ENCODE data around the gene BDH1.

BDH1 gene

DNA sequence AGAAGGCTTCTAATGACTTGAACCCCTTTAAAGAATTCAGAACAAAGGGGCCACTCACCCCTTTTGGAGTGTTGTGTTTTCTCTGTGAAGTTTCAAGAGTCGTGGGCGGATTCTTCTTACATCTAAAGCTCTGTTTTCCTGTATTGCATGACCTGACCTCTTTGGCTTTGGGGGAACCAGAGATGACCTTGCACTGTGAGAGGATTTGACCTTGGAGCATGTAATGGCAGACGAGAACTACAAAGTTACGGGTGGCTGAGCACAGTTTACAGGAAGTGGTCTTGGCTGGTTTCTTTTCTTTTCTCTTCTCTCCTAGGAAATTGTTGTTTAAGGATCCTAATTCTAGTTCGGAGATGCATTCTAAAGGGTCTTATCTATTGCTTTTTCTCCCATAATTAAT, 6.2 kb upstream of the BDH1 start:
- no peak for DNase-seq (ENCODE audit: low read depth, low spot score)
- Histone ChIP-seq H3K27ac (no peak overlapping the region), H3K9me3 (ENCODE audit: low read depth, low read length) (peaks cover 17% of the 10 kb centered on the region; the same call in 1 of the 2 replicates), H3K4me3 (no peak overlapping the region), H3K36me3 (ENCODE audit: insufficient read depth, low read length) (no peaks in the 10 kb centered on the region), H3K9ac (ENCODE audit: insufficient read length) (no peak overlapping the region)
- TF ChIP-seq POLR2AphosphoS5 (IDR thresholded peaks at IDR 0.05; ENCODE audit: borderline replicate concordance, low read depth, low read length) (no peak), FOXP2 (optimal IDR thresholded peaks at IDR 0.05; ENCODE audit: control extremely low read depth, extremely low read length, insufficient read depth) (no peak), EZH2 (IDR thresholded peaks at IDR 0.05) (no peak)

DNA sequence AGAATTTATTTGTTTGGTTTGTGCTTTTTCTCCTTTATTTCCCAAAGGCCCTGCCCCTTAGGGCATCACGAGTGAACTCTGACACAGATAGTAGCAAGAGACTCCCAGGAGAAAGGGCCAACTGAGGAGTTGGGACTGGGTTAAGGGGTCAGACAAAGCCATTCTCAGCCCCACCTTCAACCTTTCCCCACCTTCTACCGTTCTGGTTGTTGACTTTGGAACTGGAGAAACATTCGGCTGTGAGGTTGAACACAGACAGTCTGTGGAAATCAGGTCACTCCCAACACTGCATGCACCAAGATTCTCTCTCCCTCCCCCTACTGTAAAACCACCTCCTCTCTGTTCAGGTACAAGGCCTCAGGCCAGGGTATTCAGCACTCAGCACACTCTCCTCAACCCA, 3.9 kb upstream of the BDH1 start:
- Histone ChIP-seq H3K36me3 (ENCODE audit: insufficient read depth, low read length) (no peaks in the 10 kb centered on the region), H3K9me3 (ENCODE audit: low read depth, low read length) (peaks cover 11% of the 10 kb centered on the region; the same call in 1 of the 2 replicates), H3K9ac (ENCODE audit: insufficient read length) (no peak overlapping the region), H3K4me3 (no peak overlapping the region), H3K27ac (no peak overlapping the region)
- no peak for DNase-seq (ENCODE audit: low read depth, low spot score)
- no peak for TF ChIP-seq FOXP2 (optimal IDR thresholded peaks at IDR 0.05; ENCODE audit: control extremely low read depth, extremely low read length, insufficient read depth)
- no peak for TF ChIP-seq POLR2AphosphoS5 (IDR thresholded peaks at IDR 0.05; ENCODE audit: borderline replicate concordance, low read depth, low read length)
- no peak for TF ChIP-seq EZH2 (IDR thresholded peaks at IDR 0.05)

DNA sequence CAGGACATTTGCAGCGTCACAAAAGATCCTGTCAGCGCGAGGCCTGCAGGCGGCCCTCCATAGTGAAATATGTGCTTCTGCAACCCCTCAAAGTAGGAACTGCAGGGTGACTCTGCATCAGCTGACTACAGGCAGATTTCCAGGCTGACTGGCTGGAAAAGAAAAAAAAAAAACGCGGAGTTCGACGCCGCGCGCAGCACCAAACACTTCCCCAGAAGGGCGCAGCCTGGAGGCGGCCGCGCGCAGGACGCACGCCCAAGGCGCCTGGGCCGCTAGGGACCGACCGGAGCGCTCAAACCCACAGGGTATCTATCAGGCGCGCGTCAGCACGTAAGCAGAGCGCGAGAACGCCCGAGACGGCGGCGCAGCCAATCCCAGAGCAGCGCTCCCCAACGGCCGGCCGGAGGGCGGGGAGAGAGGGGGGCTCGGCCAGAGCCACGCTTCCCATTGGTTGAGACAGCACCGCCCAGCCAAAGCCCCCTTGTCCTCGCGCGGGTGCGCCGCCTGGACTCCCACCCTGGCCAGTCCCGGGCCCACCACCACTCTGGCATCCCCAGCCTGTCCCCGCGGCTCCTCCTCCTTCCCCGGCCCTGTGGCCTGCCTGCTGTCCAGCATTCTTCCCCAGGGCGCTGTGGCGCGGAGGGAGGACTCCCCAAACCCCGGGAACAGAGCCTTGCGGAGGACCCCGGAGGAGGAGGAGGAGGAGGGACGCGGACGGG, 1.0 kb downstream of the BDH1 start:
- peak overlapping the region; percentile 62 for H3K27ac ChIP-seq
- DNase-seq (ENCODE audit: low read depth, low spot score), result peak; percentile 73
- H3K9ac ChIP-seq (ENCODE audit: insufficient read length), result peak overlapping the region; percentile 85
- no peaks in the 10 kb centered on the region for H3K36me3 ChIP-seq (ENCODE audit: insufficient read depth, low read length)
- H3K4me3 ChIP-seq, result peak overlapping the region; percentile 95
- H3K9me3 ChIP-seq (ENCODE audit: low read depth, low read length), result no peaks in the 10 kb centered on the region
- TF ChIP-seq EZH2 (IDR thresholded peaks at IDR 0.05) (no peak), FOXP2 (optimal IDR thresholded peaks at IDR 0.05; ENCODE audit: control extremely low read depth, extremely low read length, insufficient read depth) (no peak), POLR2AphosphoS5 (IDR thresholded peaks at IDR 0.05; ENCODE audit: borderline replicate concordance, low read depth, low read length) (peak; percentile 66)

- H3K36me3 ChIP-seq (ENCODE audit: insufficient read depth, low read length), result no peaks in the 10 kb centered on the region
- peak overlapping the region; percentile 62 for H3K27ac ChIP-seq
- H3K4me3 ChIP-seq, result peak overlapping the region; percentile 95
- no peak for DNase-seq (ENCODE audit: low read depth, low spot score)
- no peaks in the 10 kb centered on the region for H3K9me3 ChIP-seq (ENCODE audit: low read depth, low read length)
- TF ChIP-seq FOXP2 (optimal IDR thresholded peaks at IDR 0.05; ENCODE audit: control extremely low read depth, extremely low read length, insufficient read depth) (no peak), EZH2 (IDR thresholded peaks at IDR 0.05) (no peak), POLR2AphosphoS5 (IDR thresholded peaks at IDR 0.05; ENCODE audit: borderline replicate concordance, low read depth, low read length) (no peak)
- peak overlapping the region; percentile 58 for H3K9ac ChIP-seq (ENCODE audit: insufficient read length)
Measured at GRCh38 chr3:197554196-197554561, 1.6 kb downstream of the BDH1 start.

DNA sequence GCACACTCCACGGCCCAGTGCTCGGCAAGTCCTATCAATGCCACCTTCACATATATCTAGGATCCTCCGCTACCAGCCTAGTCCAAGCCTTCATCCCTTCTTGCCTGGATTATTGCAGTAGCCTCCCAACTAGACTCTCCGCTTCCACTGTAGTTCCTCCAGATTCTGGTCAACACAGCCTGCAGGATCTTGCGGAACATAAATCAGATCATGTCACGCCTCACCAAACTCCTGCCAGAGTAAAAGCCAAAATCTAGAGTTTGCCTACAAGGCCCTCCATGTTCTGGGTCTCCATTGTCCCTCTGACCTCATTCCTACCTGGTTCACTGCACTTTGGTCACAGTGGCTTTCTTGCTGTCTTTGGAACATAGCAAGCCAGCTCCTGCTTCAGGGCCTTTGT, 3.6 kb downstream of the BDH1 start:
- Histone ChIP-seq H3K9me3 (ENCODE audit: low read depth, low read length) (no peaks in the 10 kb centered on the region), H3K36me3 (ENCODE audit: insufficient read depth, low read length) (no peaks in the 10 kb centered on the region)
- TF ChIP-seq EZH2 (IDR thresholded peaks at IDR 0.05) (no peak), POLR2AphosphoS5 (IDR thresholded peaks at IDR 0.05; ENCODE audit: borderline replicate concordance, low read depth, low read length) (no peak), FOXP2 (optimal IDR thresholded peaks at IDR 0.05; ENCODE audit: control extremely low read depth, extremely low read length, insufficient read depth) (no peak)

DNA sequence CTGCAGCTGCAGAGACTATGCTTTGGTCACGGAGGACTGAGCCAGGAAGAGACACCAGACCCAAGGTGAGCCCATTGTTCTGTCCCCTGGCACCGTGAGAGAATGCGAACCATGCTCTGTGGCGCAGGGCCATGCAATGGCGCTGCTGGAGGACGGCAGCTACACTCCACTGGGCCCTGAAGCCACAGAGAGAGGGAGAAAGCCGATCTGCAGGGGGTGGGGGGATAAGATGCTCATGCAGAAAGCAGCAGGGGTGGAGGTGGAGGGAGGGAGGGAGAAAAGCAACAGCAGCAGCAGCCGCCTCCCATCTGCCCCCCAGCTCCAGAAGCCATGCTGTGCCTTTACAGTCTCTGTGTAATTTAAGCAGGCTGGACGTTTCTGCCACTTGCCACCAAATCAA, 5.3 kb downstream of the BDH1 start:
- no peak for DNase-seq (ENCODE audit: low read depth, low spot score)
- Histone ChIP-seq H3K36me3 (ENCODE audit: insufficient read depth, low read length) (no peaks in the 10 kb centered on the region), H3K4me3 (no peak overlapping the region), H3K9ac (ENCODE audit: insufficient read length) (no peak overlapping the region), H3K27ac (no peak overlapping the region), H3K9me3 (ENCODE audit: low read depth, low read length) (no peaks in the 10 kb centered on the region)
- TF ChIP-seq POLR2AphosphoS5 (IDR thresholded peaks at IDR 0.05; ENCODE audit: borderline replicate concordance, low read depth, low read length) (no peak), EZH2 (IDR thresholded peaks at IDR 0.05) (no peak), FOXP2 (optimal IDR thresholded peaks at IDR 0.05; ENCODE audit: control extremely low read depth, extremely low read length, insufficient read depth) (no peak)

More for the DNA sequence above, 3.6 kb downstream of the BDH1 start:
- DNase-seq (ENCODE audit: low read depth, low spot score), result no peak
- Histone ChIP-seq H3K9ac (ENCODE audit: insufficient read length) (no peak overlapping the region), H3K4me3 (no peak overlapping the region), H3K27ac (no peak overlapping the region)

DNA sequence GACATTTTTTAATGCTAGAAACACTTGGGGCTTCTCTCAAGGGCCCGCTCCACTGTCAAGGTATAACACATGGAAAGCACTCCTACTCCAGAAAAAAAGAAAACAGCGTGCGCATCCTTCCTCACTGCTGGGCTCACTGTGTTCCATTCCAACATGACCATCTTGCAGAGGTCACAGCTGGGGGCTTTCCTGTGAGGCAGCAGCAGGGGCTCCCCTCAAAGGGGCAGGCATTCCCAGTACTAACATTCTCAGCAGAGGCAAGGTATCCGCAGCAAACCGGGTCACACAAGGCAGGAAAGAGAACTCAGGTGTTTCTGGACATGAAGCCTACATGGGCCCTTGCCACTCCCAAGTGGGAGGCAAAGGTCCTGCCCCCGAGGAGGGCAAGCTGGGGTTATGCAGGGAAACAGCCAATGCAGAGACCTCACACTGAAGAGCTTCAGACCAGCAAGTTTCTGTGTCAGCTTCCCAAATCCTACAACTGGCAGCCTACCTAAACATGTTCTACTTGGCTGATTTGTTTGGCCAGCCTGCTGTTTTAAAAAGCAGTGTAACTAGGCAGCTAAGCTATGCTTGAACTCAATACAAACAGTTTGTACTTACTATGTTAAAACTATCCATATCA, 6.4 kb downstream of the BDH1 start:
- Histone ChIP-seq H3K9me3 (ENCODE audit: low read depth, low read length) (no peaks in the 10 kb centered on the region), H3K27ac (no peak overlapping the region; the same call in 1 of the 2 replicates), H3K4me3 (no peak overlapping the region), H3K36me3 (ENCODE audit: insufficient read depth, low read length) (no peaks in the 10 kb centered on the region), H3K9ac (ENCODE audit: insufficient read length) (no peak overlapping the region)
- DNase-seq (ENCODE audit: low read depth, low spot score), result no peak
- no peak for TF ChIP-seq FOXP2 (optimal IDR thresholded peaks at IDR 0.05; ENCODE audit: control extremely low read depth, extremely low read length, insufficient read depth)
- TF ChIP-seq EZH2 (IDR thresholded peaks at IDR 0.05), result no peak
- no peak for TF ChIP-seq POLR2AphosphoS5 (IDR thresholded peaks at IDR 0.05; ENCODE audit: borderline replicate concordance, low read depth, low read length)

DNA sequence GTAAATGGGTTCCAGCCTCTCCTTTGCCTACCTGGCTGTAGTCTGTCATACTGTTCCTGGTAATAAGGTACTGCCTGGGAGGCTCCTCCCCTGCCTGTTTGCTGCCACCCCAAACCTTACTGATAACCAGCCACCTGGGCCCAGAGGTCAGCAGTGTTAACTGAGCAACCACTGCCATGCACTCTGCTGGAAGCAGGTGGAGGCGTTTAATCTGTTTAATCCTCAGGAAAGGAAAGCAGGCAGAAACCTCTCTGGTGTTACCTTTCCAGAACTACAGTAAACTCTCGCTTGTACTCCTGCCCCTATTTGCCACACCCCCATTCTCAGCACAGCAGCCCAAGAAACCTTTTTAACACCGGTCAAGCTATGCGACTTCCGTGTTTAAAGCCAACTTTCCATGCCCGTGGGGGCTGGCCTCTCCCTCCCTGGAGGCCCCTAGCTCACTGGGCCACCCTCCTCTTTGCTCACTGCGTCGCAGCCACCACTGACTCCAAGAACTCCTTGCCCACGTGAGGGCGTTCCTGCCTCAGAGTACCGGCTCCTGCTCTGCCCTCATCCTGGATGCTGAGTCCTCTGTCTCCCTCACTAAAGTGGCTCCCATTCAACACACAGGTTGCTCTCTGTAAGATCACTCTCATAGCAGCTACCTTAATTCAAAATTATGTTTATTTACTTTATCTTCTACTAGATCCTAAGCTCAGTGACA, 8.3 kb downstream of the BDH1 start:
- Histone ChIP-seq H3K9ac (ENCODE audit: insufficient read length) (no peak overlapping the region), H3K9me3 (ENCODE audit: low read depth, low read length) (no peaks in the 10 kb centered on the region), H3K27ac (no peak overlapping the region), H3K4me3 (no peak overlapping the region), H3K36me3 (ENCODE audit: insufficient read depth, low read length) (no peaks in the 10 kb centered on the region; the same call in 1 of the 2 replicates)
- no peak for DNase-seq (ENCODE audit: low read depth, low spot score)
- TF ChIP-seq EZH2 (IDR thresholded peaks at IDR 0.05), result no peak
- no peak for TF ChIP-seq POLR2AphosphoS5 (IDR thresholded peaks at IDR 0.05; ENCODE audit: borderline replicate concordance, low read depth, low read length)
- TF ChIP-seq FOXP2 (optimal IDR thresholded peaks at IDR 0.05; ENCODE audit: control extremely low read depth, extremely low read length, insufficient read depth), result no peak
